K562 (cell line): ENCODE measurements around the gene ADORA2B.

Experiments used
- ATF1 ChIP-seq, 2 experiments: fragments of 450-650 bp in 1 of 2; IDR thresholded peaks; 2 replicates each; pipeline ENCODE4 v1.6.1; 2016; ENCODE audit warnings: missing compliant biosample characterization in 1 of 2, missing genetic modification characterization in 1 of 2
- KAT7 ChIP-seq: sonication (generic); formaldehyde crosslinking; IDR thresholded peaks from 2 replicates; pipeline ENCODE4 v1.8.0; 2022; ENCODE audit warnings: missing genetic modification reagents, mild to moderate bottlenecking, borderline replicate concordance
- ZHX1 ChIP-seq: fragments of 150-350 bp; conservative IDR thresholded peaks from 2 replicates; pipeline ENCODE4 v1.6.1; 2014; ENCODE audit warnings: low read length
- ZNF134 ChIP-seq: fragments of 250-450 bp; sonication (Bioruptor Pico); conservative IDR thresholded peaks from 2 replicates; pipeline ENCODE4 v1.4.0; 2020
- ZNF518B ChIP-seq: fragments of 250-450 bp; sonication (Bioruptor Pico); IDR thresholded peaks from 2 replicates; pipeline ENCODE4 v1.5.0; 2021; ENCODE audit warnings: mild to moderate bottlenecking, moderate library complexity
- TF ChIP-seq, protein P1 (sequence below), 3 experiments: IDR thresholded peaks in 2 of 3; conservative IDR thresholded peaks in 1 of 3; 2 replicates each; pipeline ENCODE4 v1.5.1; 2011 to 2012; ENCODE audit warnings: low read length in 3 of 3, mild to moderate bottlenecking in 3 of 3, control low read depth in 2 of 3, improper control_type of control experiment in 1 of 3, inconsistent platforms in 1 of 3, low read depth in 1 of 3, mixed read lengths in 1 of 3, moderate library complexity in 1 of 3; ENCODE audit not compliant: insufficient read depth in 2 of 3
- TF ChIP-seq, protein P2 (sequence below): fragments of 450-650 bp; formaldehyde crosslinking; IDR thresholded peaks from 2 replicates; pipeline ENCODE4 v1.4.0; 2022; ENCODE audit warnings: missing genetic modification characterization
- TF ChIP-seq, protein P3 (sequence below), 2 experiments: fragments of 450-650 bp; formaldehyde crosslinking in 1 of 2; IDR thresholded peaks; 2 replicates each; pipeline versions ENCODE4 v1.4.0 to v1.6.1; 2014 to 2020; ENCODE audit warnings: mild to moderate bottlenecking in 2 of 2, borderline replicate concordance in 1 of 2, low read depth in 1 of 2

GRCh38 chr17:15942207-15942833 is 2.6 kb upstream of the ADORA2B start:
- TF ChIP-seq KAT7 (CRISPR knock-in tag): no peak
- TF ChIP-seq, protein P1, sequence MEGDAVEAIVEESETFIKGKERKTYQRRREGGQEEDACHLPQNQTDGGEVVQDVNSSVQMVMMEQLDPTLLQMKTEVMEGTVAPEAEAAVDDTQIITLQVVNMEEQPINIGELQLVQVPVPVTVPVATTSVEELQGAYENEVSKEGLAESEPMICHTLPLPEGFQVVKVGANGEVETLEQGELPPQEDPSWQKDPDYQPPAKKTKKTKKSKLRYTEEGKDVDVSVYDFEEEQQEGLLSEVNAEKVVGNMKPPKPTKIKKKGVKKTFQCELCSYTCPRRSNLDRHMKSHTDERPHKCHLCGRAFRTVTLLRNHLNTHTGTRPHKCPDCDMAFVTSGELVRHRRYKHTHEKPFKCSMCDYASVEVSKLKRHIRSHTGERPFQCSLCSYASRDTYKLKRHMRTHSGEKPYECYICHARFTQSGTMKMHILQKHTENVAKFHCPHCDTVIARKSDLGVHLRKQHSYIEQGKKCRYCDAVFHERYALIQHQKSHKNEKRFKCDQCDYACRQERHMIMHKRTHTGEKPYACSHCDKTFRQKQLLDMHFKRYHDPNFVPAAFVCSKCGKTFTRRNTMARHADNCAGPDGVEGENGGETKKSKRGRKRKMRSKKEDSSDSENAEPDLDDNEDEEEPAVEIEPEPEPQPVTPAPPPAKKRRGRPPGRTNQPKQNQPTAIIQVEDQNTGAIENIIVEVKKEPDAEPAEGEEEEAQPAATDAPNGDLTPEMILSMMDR (IDR thresholded peaks at IDR 0.05 in 2 of 3, conservative IDR thresholded peaks at IDR 0.05 in 1 of 3; ENCODE audit: insufficient read depth in 2 of 3, low read depth in 1 of 3, low read length in 3 of 3): no peak
- TF ChIP-seq, protein P2, sequence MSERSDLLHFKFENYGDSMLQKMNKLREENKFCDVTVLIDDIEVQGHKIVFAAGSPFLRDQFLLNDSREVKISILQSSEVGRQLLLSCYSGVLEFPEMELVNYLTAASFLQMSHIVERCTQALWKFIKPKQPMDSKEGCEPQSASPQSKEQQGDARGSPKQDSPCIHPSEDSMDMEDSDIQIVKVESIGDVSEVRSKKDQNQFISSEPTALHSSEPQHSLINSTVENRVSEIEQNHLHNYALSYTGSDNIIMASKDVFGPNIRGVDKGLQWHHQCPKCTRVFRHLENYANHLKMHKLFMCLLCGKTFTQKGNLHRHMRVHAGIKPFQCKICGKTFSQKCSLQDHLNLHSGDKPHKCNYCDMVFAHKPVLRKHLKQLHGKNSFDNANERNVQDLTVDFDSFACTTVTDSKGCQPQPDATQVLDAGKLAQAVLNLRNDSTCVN (CRISPR knock-in tag): no peak
- no peak for TF ChIP-seq ATF1 (CRISPR knock-in tag; IDR thresholded peaks at IDR 0.05)
- no peak for TF ChIP-seq ATF1 (tag; IDR thresholded peaks at IDR 0.05)
- TF ChIP-seq, protein P3, sequence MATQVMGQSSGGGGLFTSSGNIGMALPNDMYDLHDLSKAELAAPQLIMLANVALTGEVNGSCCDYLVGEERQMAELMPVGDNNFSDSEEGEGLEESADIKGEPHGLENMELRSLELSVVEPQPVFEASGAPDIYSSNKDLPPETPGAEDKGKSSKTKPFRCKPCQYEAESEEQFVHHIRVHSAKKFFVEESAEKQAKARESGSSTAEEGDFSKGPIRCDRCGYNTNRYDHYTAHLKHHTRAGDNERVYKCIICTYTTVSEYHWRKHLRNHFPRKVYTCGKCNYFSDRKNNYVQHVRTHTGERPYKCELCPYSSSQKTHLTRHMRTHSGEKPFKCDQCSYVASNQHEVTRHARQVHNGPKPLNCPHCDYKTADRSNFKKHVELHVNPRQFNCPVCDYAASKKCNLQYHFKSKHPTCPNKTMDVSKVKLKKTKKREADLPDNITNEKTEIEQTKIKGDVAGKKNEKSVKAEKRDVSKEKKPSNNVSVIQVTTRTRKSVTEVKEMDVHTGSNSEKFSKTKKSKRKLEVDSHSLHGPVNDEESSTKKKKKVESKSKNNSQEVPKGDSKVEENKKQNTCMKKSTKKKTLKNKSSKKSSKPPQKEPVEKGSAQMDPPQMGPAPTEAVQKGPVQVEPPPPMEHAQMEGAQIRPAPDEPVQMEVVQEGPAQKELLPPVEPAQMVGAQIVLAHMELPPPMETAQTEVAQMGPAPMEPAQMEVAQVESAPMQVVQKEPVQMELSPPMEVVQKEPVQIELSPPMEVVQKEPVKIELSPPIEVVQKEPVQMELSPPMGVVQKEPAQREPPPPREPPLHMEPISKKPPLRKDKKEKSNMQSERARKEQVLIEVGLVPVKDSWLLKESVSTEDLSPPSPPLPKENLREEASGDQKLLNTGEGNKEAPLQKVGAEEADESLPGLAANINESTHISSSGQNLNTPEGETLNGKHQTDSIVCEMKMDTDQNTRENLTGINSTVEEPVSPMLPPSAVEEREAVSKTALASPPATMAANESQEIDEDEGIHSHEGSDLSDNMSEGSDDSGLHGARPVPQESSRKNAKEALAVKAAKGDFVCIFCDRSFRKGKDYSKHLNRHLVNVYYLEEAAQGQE (IDR thresholded peaks at IDR 0.05; ENCODE audit: borderline replicate concordance): no peak
- TF ChIP-seq, protein P3 (CRISPR knock-in tag; IDR thresholded peaks at IDR 0.05; ENCODE audit: low read depth): no peak
- TF ChIP-seq ZNF518B: no peak
- TF ChIP-seq ZHX1: no peak
- TF ChIP-seq ZNF134 (CRISPR knock-in tag): no peak
